ENCODE measurements around the gene CXCL10. TPM values are rescaled to one million over a fixed set of nuclear protein-coding genes. Genes with fewer than 3 reads are reported as not detected.

The CXCL10 gene
- total and polyA plus RNA-seq, 2 donors (not counting 1 experiment from before 2014, with no cell fraction given) = 0.07 to 0.33 TPM

DNA sequence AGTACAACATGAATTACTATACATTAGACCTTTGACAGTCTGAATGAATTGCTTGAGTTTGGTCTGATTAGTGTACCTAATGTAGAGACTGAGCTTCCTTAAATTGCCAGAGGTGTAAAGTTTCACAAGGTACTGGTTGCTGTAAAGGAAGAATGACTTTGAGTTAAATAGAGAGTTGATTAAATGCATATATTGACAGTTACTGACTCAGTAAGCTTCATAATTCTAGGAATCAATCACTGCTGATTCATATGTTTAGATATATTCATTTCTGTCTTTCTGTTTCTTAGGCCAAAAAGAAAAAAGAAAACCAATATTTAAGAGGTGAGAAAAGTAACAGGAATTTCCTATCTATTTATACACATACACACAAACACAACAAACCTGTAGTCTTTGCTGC is 35.0 kb upstream of the CXCL10 start:
- H4K20me1 ChIP-seq (ENCODE audit: control insufficient read depth, extremely low read depth, insufficient read depth, low read length) = no peaks in the 10 kb centered on the region
- TF ChIP-seq, protein P1, sequence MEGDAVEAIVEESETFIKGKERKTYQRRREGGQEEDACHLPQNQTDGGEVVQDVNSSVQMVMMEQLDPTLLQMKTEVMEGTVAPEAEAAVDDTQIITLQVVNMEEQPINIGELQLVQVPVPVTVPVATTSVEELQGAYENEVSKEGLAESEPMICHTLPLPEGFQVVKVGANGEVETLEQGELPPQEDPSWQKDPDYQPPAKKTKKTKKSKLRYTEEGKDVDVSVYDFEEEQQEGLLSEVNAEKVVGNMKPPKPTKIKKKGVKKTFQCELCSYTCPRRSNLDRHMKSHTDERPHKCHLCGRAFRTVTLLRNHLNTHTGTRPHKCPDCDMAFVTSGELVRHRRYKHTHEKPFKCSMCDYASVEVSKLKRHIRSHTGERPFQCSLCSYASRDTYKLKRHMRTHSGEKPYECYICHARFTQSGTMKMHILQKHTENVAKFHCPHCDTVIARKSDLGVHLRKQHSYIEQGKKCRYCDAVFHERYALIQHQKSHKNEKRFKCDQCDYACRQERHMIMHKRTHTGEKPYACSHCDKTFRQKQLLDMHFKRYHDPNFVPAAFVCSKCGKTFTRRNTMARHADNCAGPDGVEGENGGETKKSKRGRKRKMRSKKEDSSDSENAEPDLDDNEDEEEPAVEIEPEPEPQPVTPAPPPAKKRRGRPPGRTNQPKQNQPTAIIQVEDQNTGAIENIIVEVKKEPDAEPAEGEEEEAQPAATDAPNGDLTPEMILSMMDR (conservative IDR thresholded peaks at IDR 0.05 in 1 of 2, IDR thresholded peaks at IDR 0.05 in 1 of 2; ENCODE audit: low read depth in 1 of 2, low read length in 2 of 2) = no peak
- TF ChIP-seq EZH2 (IDR thresholded peaks at IDR 0.05; ENCODE audit: low read length, missing control alignments) = no peak
- no peaks in the 10 kb centered on the region for H3K4me1 ChIP-seq (ENCODE audit: control insufficient read depth, extremely low read depth, insufficient read depth, low read length)
- no peak overlapping the region for H2AFZ ChIP-seq (ENCODE audit: low read length)
- no peaks in the 10 kb centered on the region for H3K79me2 ChIP-seq (ENCODE audit: control insufficient read depth, insufficient read depth, low read length)
- no peak overlapping the region for H3K4me2 ChIP-seq (ENCODE audit: extremely low read depth, insufficient read depth, low read length)
- no peak overlapping the region for H3K9ac ChIP-seq (ENCODE audit: insufficient read depth, low read length)
- H3K4me3 ChIP-seq (replicated peaks in 1 of 4; ENCODE audit: control extremely low read depth in 1 of 4, insufficient read depth in 1 of 4, low read depth in 3 of 4, low read length in 4 of 4) = no peak overlapping the region
- H3K27me3 ChIP-seq (ENCODE audit: control insufficient read depth, insufficient read depth, low read length) = peaks cover 7% of the 10 kb centered on the region
- DNase-seq (ENCODE audit: low read depth in 2 of 2) = no peak
- no peaks in the 10 kb centered on the region for H3K36me3 ChIP-seq (ENCODE audit: control insufficient read depth, insufficient read depth, low read length)
- H3K9me3 ChIP-seq (ENCODE audit: control insufficient read depth, insufficient read depth, low read depth, low read length) = no peaks in the 10 kb centered on the region
- no peak overlapping the region for H3K27ac ChIP-seq (ENCODE audit: insufficient read depth, low read length)

DNA sequence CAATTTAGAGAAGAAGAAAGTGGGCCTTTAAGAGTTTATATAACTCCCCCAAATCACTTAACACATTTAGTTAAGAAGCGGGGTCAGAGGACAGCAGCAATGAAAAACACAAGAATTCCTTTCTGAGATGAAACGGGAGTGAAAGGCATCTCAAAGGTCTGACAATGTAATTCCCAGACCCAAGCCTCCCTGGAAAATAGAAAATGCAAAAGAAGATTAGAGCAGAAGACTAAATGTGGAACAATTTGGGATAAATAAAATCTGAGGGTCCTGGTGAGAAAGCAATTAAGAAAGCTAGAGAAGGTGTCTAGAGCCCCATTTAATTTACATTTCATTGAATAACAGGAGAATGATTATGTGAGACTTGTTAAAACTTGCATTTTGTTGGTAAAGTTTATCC is 32.1 kb upstream of the CXCL10 start:
- no peak overlapping the region for H3K9ac ChIP-seq (ENCODE audit: insufficient read depth, low read length)
- no peak for TF ChIP-seq EZH2 (IDR thresholded peaks at IDR 0.05; ENCODE audit: low read length, missing control alignments)
- TF ChIP-seq, protein P1 (conservative IDR thresholded peaks at IDR 0.05 in 1 of 2, IDR thresholded peaks at IDR 0.05 in 1 of 2; ENCODE audit: low read depth in 1 of 2, low read length in 2 of 2) = no peak
- H2AFZ ChIP-seq (ENCODE audit: low read length) = no peak overlapping the region
- H3K79me2 ChIP-seq (ENCODE audit: control insufficient read depth, insufficient read depth, low read length) = no peaks in the 10 kb centered on the region
- no peaks in the 10 kb centered on the region for H3K36me3 ChIP-seq (ENCODE audit: control insufficient read depth, insufficient read depth, low read length)
- no peak overlapping the region for H3K4me3 ChIP-seq (replicated peaks in 1 of 4; ENCODE audit: control extremely low read depth in 1 of 4, insufficient read depth in 1 of 4, low read depth in 3 of 4, low read length in 4 of 4)
- no peak overlapping the region for H3K4me2 ChIP-seq (ENCODE audit: extremely low read depth, insufficient read depth, low read length)
- no peaks in the 10 kb centered on the region for H4K20me1 ChIP-seq (ENCODE audit: control insufficient read depth, extremely low read depth, insufficient read depth, low read length)
- H3K9me3 ChIP-seq (ENCODE audit: control insufficient read depth, insufficient read depth, low read depth, low read length) = no peaks in the 10 kb centered on the region
- no peaks in the 10 kb centered on the region for H3K4me1 ChIP-seq (ENCODE audit: control insufficient read depth, extremely low read depth, insufficient read depth, low read length)
- H3K27ac ChIP-seq (ENCODE audit: insufficient read depth, low read length) = no peak overlapping the region
- peaks cover 7% of the 10 kb centered on the region for H3K27me3 ChIP-seq (ENCODE audit: control insufficient read depth, insufficient read depth, low read length)
- DNase-seq (ENCODE audit: low read depth in 2 of 2) = no peak

DNA sequence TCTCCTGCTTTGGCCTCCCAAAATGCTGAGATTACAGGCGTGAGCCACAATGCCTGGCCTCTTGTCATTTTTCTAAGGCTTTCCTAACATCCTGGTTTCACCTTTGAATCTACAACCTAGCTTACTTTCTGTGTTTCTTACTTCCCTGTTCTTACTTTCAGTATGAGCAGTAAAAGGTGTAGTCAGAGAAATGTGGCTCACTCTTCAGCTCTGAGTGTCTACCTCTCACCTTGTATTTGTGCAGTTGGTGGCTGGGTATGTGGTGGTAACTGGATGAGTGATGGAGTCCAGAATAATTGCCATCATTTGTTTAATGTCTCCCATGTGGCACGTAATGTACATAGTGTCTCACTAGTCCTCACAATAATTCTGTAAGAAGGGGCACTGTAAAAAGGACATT is 31.7 kb upstream of the CXCL10 start:
- Histone ChIP-seq H3K4me3 (replicated peaks in 1 of 4; ENCODE audit: control extremely low read depth in 1 of 4, insufficient read depth in 1 of 4, low read depth in 3 of 4, low read length in 4 of 4) (no peak overlapping the region), H4K20me1 (ENCODE audit: control insufficient read depth, extremely low read depth, insufficient read depth, low read length) (no peaks in the 10 kb centered on the region), H2AFZ (ENCODE audit: low read length) (no peak overlapping the region), H3K4me2 (ENCODE audit: extremely low read depth, insufficient read depth, low read length) (no peak overlapping the region), H3K9me3 (ENCODE audit: control insufficient read depth, insufficient read depth, low read depth, low read length) (no peaks in the 10 kb centered on the region), H3K4me1 (ENCODE audit: control insufficient read depth, extremely low read depth, insufficient read depth, low read length) (no peaks in the 10 kb centered on the region), H3K36me3 (ENCODE audit: control insufficient read depth, insufficient read depth, low read length) (no peaks in the 10 kb centered on the region), H3K27ac (ENCODE audit: insufficient read depth, low read length) (no peak overlapping the region), H3K79me2 (ENCODE audit: control insufficient read depth, insufficient read depth, low read length) (no peaks in the 10 kb centered on the region), H3K27me3 (ENCODE audit: control insufficient read depth, insufficient read depth, low read length) (peaks cover 7% of the 10 kb centered on the region), H3K9ac (ENCODE audit: insufficient read depth, low read length) (no peak overlapping the region)
- TF ChIP-seq, protein P1 (conservative IDR thresholded peaks at IDR 0.05 in 1 of 2, IDR thresholded peaks at IDR 0.05 in 1 of 2; ENCODE audit: low read depth in 1 of 2, low read length in 2 of 2) = no peak
- no peak for TF ChIP-seq EZH2 (IDR thresholded peaks at IDR 0.05; ENCODE audit: low read length, missing control alignments)
- no peak for DNase-seq (ENCODE audit: low read depth in 2 of 2)

Measured in fibroblast of lung (primary cell).